ENCODE data around the gene CUTA.

Gene CUTA

GRCh38 chr6:33438978-33439594 is 21.2 kb upstream of the CUTA start:
- DNase-seq (ENCODE audit: low read depth): no peak

GRCh38 chr6:33437666-33438065 is 19.8 kb upstream of the CUTA start:
- no peak for DNase-seq (ENCODE audit: low read depth)

GRCh38 chr6:33434961-33435360 is 17.1 kb upstream of the CUTA start:
- DNase-seq (ENCODE audit: low read depth): no peak

GRCh38 chr6:33433544-33434191 is 15.8 kb upstream of the CUTA start:
- no peak for DNase-seq (ENCODE audit: low read depth)

GRCh38 chr6:33433001-33433543 is 15.2 kb upstream of the CUTA start:
- no peak for DNase-seq (ENCODE audit: low read depth)

GRCh38 chr6:33432546-33432945 is 14.6 kb upstream of the CUTA start:
- no peak for DNase-seq (ENCODE audit: low read depth)

GRCh38 chr6:33431880-33432541 is 14.1 kb upstream of the CUTA start:
- DNase-seq (ENCODE audit: low read depth): no peak

- DNase-seq (ENCODE audit: low read depth): peak; percentile 50
These were observed 13.3 kb upstream of the CUTA start for GRCh38 chr6:33430991-33431879.

- no peak for DNase-seq (ENCODE audit: low read depth)
These were observed 12.4 kb upstream of the CUTA start for GRCh38 chr6:33430334-33430733.

GRCh38 chr6:33429750-33430052 is 11.8 kb upstream of the CUTA start:
- no peak for DNase-seq (ENCODE audit: low read depth)

- no peak for DNase-seq (ENCODE audit: low read depth)
These were observed 11.3 kb upstream of the CUTA start for GRCh38 chr6:33428966-33429749.

GRCh38 chr6:33428224-33428965 is 10.5 kb upstream of the CUTA start:
- no peak for DNase-seq (ENCODE audit: low read depth)

- no peak for DNase-seq (ENCODE audit: low read depth)
These were observed 9.8 kb upstream of the CUTA start for GRCh38 chr6:33427585-33428223.

- DNase-seq (ENCODE audit: low read depth): no peak
These were observed 8.9 kb upstream of the CUTA start for GRCh38 chr6:33426590-33427511.

GRCh38 chr6:33425668-33426577 is 8.0 kb upstream of the CUTA start:
- DNase-seq (ENCODE audit: low read depth): peak; percentile 53

GRCh38 chr6:33424855-33425667 is 7.2 kb upstream of the CUTA start:
- DNase-seq (ENCODE audit: low read depth): no peak

- no peak for DNase-seq (ENCODE audit: low read depth)
These were observed 5.9 kb upstream of the CUTA start for GRCh38 chr6:33423777-33424176.

- DNase-seq (ENCODE audit: low read depth): no peak
These were observed 3.4 kb upstream of the CUTA start for GRCh38 chr6:33421344-33421643.

Measured in stimulated activated CD8-positive, alpha-beta memory T cell treated with anti-CD3 and anti-CD28 coated beads, Interleukin-15, amount 100 ng/mL, for 24 hours (primary cell).